ENCODE results near the gene ATP2C2.

The ATP2C2 gene

DNA sequence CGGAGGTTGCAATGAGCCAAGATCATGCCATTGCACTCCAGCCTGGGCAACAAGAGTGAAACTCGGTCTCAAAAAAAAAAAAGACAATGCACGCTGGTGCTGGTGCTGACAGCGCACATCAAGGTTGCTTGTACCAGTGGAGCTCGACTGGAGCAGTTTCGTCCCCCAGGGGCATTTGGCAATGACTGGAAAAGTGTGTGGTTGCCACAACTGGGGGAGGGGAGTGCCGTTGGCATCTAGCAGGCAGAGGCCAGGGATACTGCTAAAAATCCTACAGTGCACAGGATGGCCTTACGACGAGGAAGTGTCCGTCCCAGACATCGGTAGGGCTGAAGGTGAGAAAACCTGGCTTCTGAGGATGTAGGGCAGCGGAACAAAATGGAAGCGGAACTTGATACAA, 133.7 kb downstream of the ATP2C2 start:
- no peak for TF ChIP-seq CTCF (conservative IDR thresholded peaks at IDR 0.05; ENCODE audit: low read length)
- DNase-seq (ENCODE audit: low read depth): no peak
- H3K4me3 ChIP-seq (ENCODE audit: low read length): no peak overlapping the region

- TF ChIP-seq CTCF (conservative IDR thresholded peaks at IDR 0.05; ENCODE audit: low read length): no peak
- peak; percentile 17 for DNase-seq (ENCODE audit: low read depth)
- H3K4me3 ChIP-seq (ENCODE audit: low read length): no peak overlapping the region
These were observed 134.2 kb downstream of the ATP2C2 start for GRCh38 chr16:84502581-84502980.

- TF ChIP-seq CTCF (conservative IDR thresholded peaks at IDR 0.05; ENCODE audit: low read length): no peak
- peak overlapping the region; percentile 98 for H3K4me3 ChIP-seq (ENCODE audit: low read length)
- DNase-seq (ENCODE audit: low read depth): peak; percentile 56
These were observed 135.5 kb downstream of the ATP2C2 start for GRCh38 chr16:84503751-84504395.

- DNase-seq (ENCODE audit: low read depth): peak; percentile 98
- TF ChIP-seq CTCF (conservative IDR thresholded peaks at IDR 0.05; ENCODE audit: low read length): no peak
- H3K4me3 ChIP-seq (ENCODE audit: low read length): peak within 1 kb of the TSS; percentile 98
These were observed 136.3 kb downstream of the ATP2C2 start, which contains the start of gene MEAK7 for GRCh38 chr16:84504420-84505248. TSS of gene MEAK7 (minus strand) at chr16:84504659. CDS start at chr16:84498086, 6,573 bp downstream.

DNA sequence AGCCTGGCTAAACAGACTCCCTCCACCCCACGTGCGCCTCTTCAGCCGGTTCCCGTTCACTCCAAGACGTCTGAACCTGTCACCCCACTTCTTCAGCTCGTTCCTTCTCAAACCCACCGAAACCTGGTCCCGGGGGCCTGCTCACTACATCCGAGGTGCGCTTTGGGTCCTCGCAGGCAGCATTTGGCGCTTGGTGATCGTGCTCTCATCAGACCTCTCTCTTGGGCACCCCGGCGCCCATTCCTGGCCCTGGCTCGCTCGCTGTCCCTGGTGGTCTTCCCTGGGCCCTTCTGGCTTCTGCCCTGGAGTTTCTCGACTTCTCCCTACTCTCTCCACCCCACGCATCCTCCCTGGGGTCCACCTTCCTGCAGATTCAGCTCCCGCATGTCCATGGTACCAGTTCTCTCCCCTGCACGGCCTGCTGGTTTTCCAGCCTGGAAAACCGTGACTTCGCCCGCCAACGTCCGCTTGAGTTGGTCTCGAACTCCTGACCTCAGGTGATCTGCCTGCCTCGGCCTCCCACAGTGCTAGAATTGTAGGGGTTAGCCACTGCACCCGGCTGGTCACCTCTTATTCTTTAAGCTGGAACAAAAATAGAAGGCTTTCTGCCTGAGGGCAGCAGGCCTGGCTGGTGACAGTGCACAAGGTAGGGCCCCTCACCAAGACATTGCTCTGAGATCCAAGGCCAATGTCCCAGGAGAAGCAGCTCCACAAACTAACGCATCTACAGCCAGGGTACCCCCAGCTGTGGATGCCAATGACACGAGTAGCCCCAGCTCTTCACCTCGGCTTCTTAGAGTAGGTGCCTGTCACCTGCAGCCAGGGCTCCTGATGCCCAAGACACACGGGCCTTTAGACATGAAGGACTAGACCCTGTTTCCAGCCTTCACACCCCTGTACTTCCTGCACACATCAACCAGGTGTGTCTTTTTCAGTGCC, 137.2 kb downstream of the ATP2C2 start:
- H3K4me3 ChIP-seq (ENCODE audit: low read length): peak overlapping the region; percentile 58
- TF ChIP-seq CTCF (conservative IDR thresholded peaks at IDR 0.05; ENCODE audit: low read length): no peak
- DNase-seq (ENCODE audit: low read depth): no peak

GRCh38 chr16:84507011-84507982, 139.0 kb downstream of the ATP2C2 start:
- TF ChIP-seq CTCF (conservative IDR thresholded peaks at IDR 0.05; ENCODE audit: low read length): no peak
- no peak overlapping the region for H3K4me3 ChIP-seq (ENCODE audit: low read length)
- peak; percentile 27 for DNase-seq (ENCODE audit: low read depth)
